ENCODE results near the gene EZH1. TPM values are rescaled to one million over a fixed set of nuclear protein-coding genes. Genes with fewer than 3 reads are reported as not detected.

Gene EZH1
- 8.5 and 8.6 TPM in 2 replicates for polyA plus RNA-seq (2013)

DNA sequence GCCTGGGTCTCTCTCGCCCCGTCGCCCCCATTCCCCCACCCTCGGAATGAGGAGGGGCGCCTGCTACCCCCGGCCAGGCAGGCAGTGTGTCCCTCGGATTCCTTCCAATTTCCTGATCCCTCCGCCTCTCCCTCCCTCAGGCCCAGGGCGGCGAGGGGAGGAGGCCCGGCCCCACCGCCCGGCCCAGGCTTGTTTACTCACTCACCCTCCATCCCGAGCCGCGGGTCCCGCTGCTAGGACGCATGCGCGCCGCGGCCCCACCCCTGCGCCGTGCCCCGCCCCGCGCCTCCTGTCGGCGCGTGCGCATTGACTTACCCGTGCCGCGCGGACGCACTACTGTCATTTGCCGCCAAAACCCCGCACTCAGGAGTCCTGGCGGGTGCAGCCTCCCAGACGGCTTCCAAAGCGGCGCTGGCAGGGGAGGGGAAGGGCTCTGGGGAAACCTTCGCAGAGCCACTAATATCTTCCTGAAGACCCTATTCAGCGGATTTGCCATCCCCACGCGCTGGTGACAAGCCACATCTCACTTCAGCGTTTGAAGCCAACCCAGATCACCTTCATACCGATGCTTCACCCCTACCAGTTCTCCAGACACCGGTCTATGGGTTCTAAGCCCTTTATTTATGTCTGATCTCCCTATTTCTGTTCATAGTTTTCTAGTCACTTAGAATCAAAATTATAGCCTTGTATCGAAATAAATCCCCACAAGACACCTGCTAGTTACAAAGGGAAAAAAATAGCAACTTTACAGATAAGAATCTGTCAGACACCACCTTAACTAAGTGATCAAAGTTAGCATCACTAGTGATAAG is at the start of gene EZH1:
Gene EZH1 (minus strand): TSS at position 235 of the 812 bp plus-strand sequence. CDS start 16,099 bp downstream, outside the sequence.
- no CpG with 5 or more reads among the region's 50 CpGs for WGBS (ENCODE audit: extremely low coverage, insufficient coverage, insufficient read length)
- H4K91ac ChIP-seq (ENCODE audit: low read depth, low read length): peak within 1 kb of the TSS; percentile 69
- H3K9me3 ChIP-seq (ENCODE audit: insufficient read depth, low read depth, low read length): peaks cover 2% of the 10 kb centered on the region

GRCh38 chr17:42792545-42792944 is 47.7 kb upstream of the EZH1 start:
- H3K36me3 ChIP-seq (ENCODE audit: control insufficient read depth in 1 of 2, insufficient read depth in 2 of 2, low read length in 2 of 2): peaks cover 9 to 10% of the 10 kb centered on the region in 2 experiments
- no peak overlapping the region for H2BK5ac ChIP-seq (ENCODE audit: low read depth, low read length, poor library complexity)
- no peak for DNase-seq
- no peak overlapping the region for H4K91ac ChIP-seq (ENCODE audit: low read depth, low read length)
- H2BK12ac ChIP-seq (ENCODE audit: low read length): no peak overlapping the region
- no peaks in the 10 kb centered on the region for H3K79me2 ChIP-seq (ENCODE audit: control insufficient read depth, insufficient read depth, low read length, poor library complexity)
- peaks cover 0 to 1% of the 10 kb centered on the region in 2 experiments for H3K4me1 ChIP-seq (ENCODE audit: control insufficient read depth in 1 of 2, insufficient read depth in 2 of 2, low read length in 2 of 2)
- no peak overlapping the region for H2AFZ ChIP-seq (ENCODE audit: insufficient read depth, low read length, poor library complexity)
- no peaks in the 10 kb centered on the region for H3K79me1 ChIP-seq (ENCODE audit: low read length)
- H3K27ac ChIP-seq (ENCODE audit: low read depth, low read length): no peak overlapping the region
- no peak overlapping the region for H2AK5ac ChIP-seq (ENCODE audit: low read length)
- no peak overlapping the region for H3K4ac ChIP-seq (ENCODE audit: low read depth, low read length)
- no peak overlapping the region for H4K12ac ChIP-seq (ENCODE audit: low read depth, low read length)
- H3K14ac ChIP-seq (ENCODE audit: low read length): no peak overlapping the region
- no peak overlapping the region for H3K4me3 ChIP-seq (ENCODE audit: low read depth, low read length)
- no peak overlapping the region for H3K9ac ChIP-seq (ENCODE audit: low read length)
- no peaks in the 10 kb centered on the region for H3K9me3 ChIP-seq (ENCODE audit: insufficient read depth, low read depth, low read length)
- no peak overlapping the region for H2BK120ac ChIP-seq (ENCODE audit: insufficient read depth, low read length, poor library complexity)
- WGBS (ENCODE audit: extremely low coverage, insufficient coverage, insufficient read length): no CpG with 5 or more reads among the region's 5 CpGs
- H4K8ac ChIP-seq (ENCODE audit: low read depth, low read length): no peak overlapping the region
- H3K4me2 ChIP-seq (ENCODE audit: low read length): no peak overlapping the region
- H3K27me3 ChIP-seq (ENCODE audit: insufficient read depth, low read length): no peaks in the 10 kb centered on the region
- no peak overlapping the region for H3K18ac ChIP-seq (ENCODE audit: low read length)
- H3K23ac ChIP-seq (ENCODE audit: low read length): no peak overlapping the region

More for the DNA sequence above, at the start of gene EZH1:
- Histone ChIP-seq H3K79me2 (ENCODE audit: control insufficient read depth, insufficient read depth, low read length, poor library complexity) (peaks cover 1% of the 10 kb centered on the region), H3K79me1 (ENCODE audit: low read length) (peaks cover 10% of the 10 kb centered on the region), H3K14ac (ENCODE audit: low read length) (peak within 1 kb of the TSS; percentile 50), H3K18ac (ENCODE audit: low read length) (peak within 1 kb of the TSS; percentile 12), H3K9ac (ENCODE audit: low read length) (peak within 1 kb of the TSS; percentile 74), H2AK5ac (ENCODE audit: low read length) (no peak within 1 kb of the TSS), H3K4ac (ENCODE audit: low read depth, low read length) (peak within 1 kb of the TSS; percentile 50), H3K4me3 (ENCODE audit: low read depth, low read length) (peak within 1 kb of the TSS; percentile 79), H3K23ac (ENCODE audit: low read length) (no peak within 1 kb of the TSS), H2BK5ac (ENCODE audit: low read depth, low read length, poor library complexity) (no peak within 1 kb of the TSS), H4K12ac (ENCODE audit: low read depth, low read length) (peak within 1 kb of the TSS; percentile 79), H3K27ac (ENCODE audit: low read depth, low read length) (peak within 1 kb of the TSS; percentile 73), H2AFZ (ENCODE audit: insufficient read depth, low read length, poor library complexity) (peak within 1 kb of the TSS; percentile 74), H3K36me3 (ENCODE audit: control insufficient read depth in 1 of 2, insufficient read depth in 2 of 2, low read length in 2 of 2) (no peaks in the 10 kb centered on the region), H4K8ac (ENCODE audit: low read depth, low read length) (peak within 1 kb of the TSS; percentile 81), H2BK120ac (ENCODE audit: insufficient read depth, low read length, poor library complexity) (peak within 1 kb of the TSS; percentile 4), H2BK12ac (ENCODE audit: low read length) (no peak within 1 kb of the TSS), H3K27me3 (ENCODE audit: insufficient read depth, low read length) (no peaks in the 10 kb centered on the region), H3K4me2 (ENCODE audit: low read length) (peak within 1 kb of the TSS; percentile 94), H3K4me1 (ENCODE audit: control insufficient read depth in 1 of 2, insufficient read depth in 2 of 2, low read length in 2 of 2) (peaks cover 0 to 5% of the 10 kb centered on the region in 2 experiments)
- DNase-seq: peak; percentile 94 to 97

GRCh38 chr17:42791948-42792347 is 47.1 kb upstream of the EZH1 start:
- Histone ChIP-seq H2AFZ (ENCODE audit: insufficient read depth, low read length, poor library complexity) (no peak overlapping the region), H3K79me2 (ENCODE audit: control insufficient read depth, insufficient read depth, low read length, poor library complexity) (no peaks in the 10 kb centered on the region), H2BK120ac (ENCODE audit: insufficient read depth, low read length, poor library complexity) (no peak overlapping the region), H3K4me1 (ENCODE audit: control insufficient read depth in 1 of 2, insufficient read depth in 2 of 2, low read length in 2 of 2) (no peaks in the 10 kb centered on the region), H3K4ac (ENCODE audit: low read depth, low read length) (no peak overlapping the region), H3K14ac (ENCODE audit: low read length) (no peak overlapping the region), H3K18ac (ENCODE audit: low read length) (no peak overlapping the region), H3K27me3 (ENCODE audit: insufficient read depth, low read length) (no peaks in the 10 kb centered on the region), H3K79me1 (ENCODE audit: low read length) (no peaks in the 10 kb centered on the region), H4K12ac (ENCODE audit: low read depth, low read length) (no peak overlapping the region), H3K27ac (ENCODE audit: low read depth, low read length) (no peak overlapping the region), H3K23ac (ENCODE audit: low read length) (no peak overlapping the region), H2BK12ac (ENCODE audit: low read length) (no peak overlapping the region), H4K91ac (ENCODE audit: low read depth, low read length) (no peak overlapping the region), H2AK5ac (ENCODE audit: low read length) (no peak overlapping the region), H3K9ac (ENCODE audit: low read length) (no peak overlapping the region), H3K36me3 (ENCODE audit: control insufficient read depth in 1 of 2, insufficient read depth in 2 of 2, low read length in 2 of 2) (peaks cover 9 to 10% of the 10 kb centered on the region in 2 experiments), H2BK5ac (ENCODE audit: low read depth, low read length, poor library complexity) (no peak overlapping the region), H3K9me3 (ENCODE audit: insufficient read depth, low read depth, low read length) (no peaks in the 10 kb centered on the region), H3K4me2 (ENCODE audit: low read length) (no peak overlapping the region), H3K4me3 (ENCODE audit: low read depth, low read length) (no peak overlapping the region), H4K8ac (ENCODE audit: low read depth, low read length) (no peak overlapping the region)
- WGBS (ENCODE audit: extremely low coverage, insufficient coverage, insufficient read length): no CpG with 5 or more reads among the region's 2 CpGs
- no peak for DNase-seq

- Histone ChIP-seq H2BK5ac (ENCODE audit: low read depth, low read length, poor library complexity) (no peak overlapping the region), H2BK12ac (ENCODE audit: low read length) (no peak overlapping the region), H3K27me3 (ENCODE audit: insufficient read depth, low read length) (no peaks in the 10 kb centered on the region), H3K27ac (ENCODE audit: low read depth, low read length) (no peak overlapping the region), H3K4ac (ENCODE audit: low read depth, low read length) (no peak overlapping the region), H3K79me1 (ENCODE audit: low read length) (peaks cover 4% of the 10 kb centered on the region), H3K9me3 (ENCODE audit: insufficient read depth, low read depth, low read length) (no peaks in the 10 kb centered on the region), H3K14ac (ENCODE audit: low read length) (no peak overlapping the region), H3K4me1 (ENCODE audit: control insufficient read depth in 1 of 2, insufficient read depth in 2 of 2, low read length in 2 of 2) (peaks cover 15 to 16% of the 10 kb centered on the region in 2 experiments), H2AFZ (ENCODE audit: insufficient read depth, low read length, poor library complexity) (no peak overlapping the region), H3K36me3 (ENCODE audit: control insufficient read depth in 1 of 2, insufficient read depth in 2 of 2, low read length in 2 of 2) (no peaks in the 10 kb centered on the region), H4K8ac (ENCODE audit: low read depth, low read length) (no peak overlapping the region), H3K4me2 (ENCODE audit: low read length) (no peak overlapping the region), H3K9ac (ENCODE audit: low read length) (no peak overlapping the region), H4K12ac (ENCODE audit: low read depth, low read length) (no peak overlapping the region), H3K79me2 (ENCODE audit: control insufficient read depth, insufficient read depth, low read length, poor library complexity) (no peaks in the 10 kb centered on the region), H2BK120ac (ENCODE audit: insufficient read depth, low read length, poor library complexity) (no peak overlapping the region), H4K91ac (ENCODE audit: low read depth, low read length) (no peak overlapping the region), H3K23ac (ENCODE audit: low read length) (no peak overlapping the region), H2AK5ac (ENCODE audit: low read length) (no peak overlapping the region), H3K18ac (ENCODE audit: low read length) (no peak overlapping the region), H3K4me3 (ENCODE audit: low read depth, low read length) (no peak overlapping the region)
- no peak for DNase-seq
- no CpG with 5 or more reads among the region's 11 CpGs for WGBS (ENCODE audit: extremely low coverage, insufficient coverage, insufficient read length)
These were observed 42.4 kb upstream of the EZH1 start for GRCh38 chr17:42787266-42787665.

Measured in trophoblast cell (in vitro differentiated cells and primary cell).